H9 (cell line): ENCODE data around the gene CROCC2. TPM values are rescaled to one million over a fixed set of nuclear protein-coding genes. Genes with fewer than 3 reads are reported as not detected.
A peak's percentile ranks its signal among the peaks of the same experiment; 100 is the strongest.

Source experiments
- DNase-seq: peaks from one replicate; pipeline ENCODE4 v3.0.0-alpha.2; 2017
- H2AFZ ChIP-seq: one replicate; pipeline ENCODE4 v1.6.1; 2013; ENCODE audit warnings: mild to moderate bottlenecking, low read length, control low read depth, moderate library complexity
- H2AK5ac ChIP-seq: 2 replicates; pipeline ENCODE4 v1.6.1; 2013; ENCODE audit warnings: low read length, control low read depth, mixed read lengths; ENCODE audit not compliant: insufficient read length
- H2BK120ac ChIP-seq: one replicate; pipeline ENCODE4 v1.6.1; 2013; ENCODE audit warnings: low read depth, mild to moderate bottlenecking, low read length, control low read depth, inconsistent platforms; ENCODE audit not compliant: poor library complexity, severe bottlenecking
- H2BK12ac ChIP-seq: 2 replicates; pipeline ENCODE4 v1.6.1; 2013; ENCODE audit warnings: low read length, control low read depth, mixed read lengths, low read depth; ENCODE audit not compliant: insufficient read length
- H2BK15ac ChIP-seq: 2 replicates; pipeline ENCODE4 v1.6.1; 2013; ENCODE audit warnings: low read depth, low read length, control low read depth
- H2BK20ac ChIP-seq: one replicate; pipeline ENCODE4 v1.6.1; 2013; ENCODE audit warnings: low read depth, mild to moderate bottlenecking, low read length, control low read depth, inconsistent platforms; ENCODE audit not compliant: poor library complexity, severe bottlenecking
- H2BK5ac ChIP-seq: 2 replicates; pipeline ENCODE4 v1.6.1; 2013; ENCODE audit warnings: low read length, control low read depth, mixed read lengths; ENCODE audit not compliant: insufficient read length
- H3K14ac ChIP-seq: 2 replicates; pipeline ENCODE4 v1.6.1; 2013; ENCODE audit warnings: low read length, control low read depth; ENCODE audit not compliant: insufficient read depth
- H3K18ac ChIP-seq: 2 replicates; pipeline ENCODE4 v1.6.1; 2013; ENCODE audit warnings: low read depth, mild to moderate bottlenecking, mixed read lengths, low read length, control low read depth; ENCODE audit not compliant: insufficient read length
- H3K23ac ChIP-seq: 2 replicates; pipeline ENCODE4 v1.6.1; 2013; ENCODE audit warnings: low read length, control low read depth, mixed read lengths, low read depth; ENCODE audit not compliant: insufficient read length
- H3K23me2 ChIP-seq: 2 replicates; pipeline ENCODE4 v1.6.1; 2013; ENCODE audit warnings: low read depth, mild to moderate bottlenecking, mixed read lengths, low read length, control low read depth; ENCODE audit not compliant: insufficient read length, poor library complexity, severe bottlenecking
- H3K27ac ChIP-seq: 2 replicates; pipeline ENCODE4 v1.5.1; 2013; ENCODE audit warnings: low read length, control low read depth, mixed read lengths, low read depth; ENCODE audit not compliant: insufficient read length
- H3K27me3 ChIP-seq: 2 replicates; pipeline ENCODE4 v1.6.1; 2013; ENCODE audit warnings: low read length, control low read depth, inconsistent platforms; ENCODE audit not compliant: insufficient read depth
- H3K4ac ChIP-seq: 2 replicates; pipeline ENCODE4 v1.6.1; 2013; ENCODE audit warnings: low read depth, mild to moderate bottlenecking, control low read depth, inconsistent platforms, low read length, moderate library complexity
- H3K4me1 ChIP-seq: 2 replicates; pipeline ENCODE4 v1.6.1; 2013; ENCODE audit warnings: low read length, control low read depth, inconsistent platforms; ENCODE audit not compliant: insufficient read depth
- H3K4me2 ChIP-seq: 2 replicates; pipeline ENCODE4 v1.6.1; 2013; ENCODE audit warnings: low read length, control low read depth, mixed read lengths; ENCODE audit not compliant: insufficient read length, insufficient read depth
- H3K56ac ChIP-seq: 2 replicates; pipeline ENCODE4 v1.6.1; 2013; ENCODE audit warnings: low read depth, mild to moderate bottlenecking, mixed read lengths, low read length, control low read depth; ENCODE audit not compliant: insufficient read length
- H3K79me1 ChIP-seq: 2 replicates; pipeline ENCODE4 v1.6.1; 2013; ENCODE audit warnings: low read depth, mild to moderate bottlenecking, moderate library complexity, low read length, control low read depth, inconsistent platforms; ENCODE audit not compliant: insufficient read depth, poor library complexity, severe bottlenecking
- H3K79me2 ChIP-seq: 2 replicates; pipeline ENCODE4 v1.6.1; 2013; ENCODE audit warnings: low read length, control low read depth, inconsistent platforms; ENCODE audit not compliant: insufficient read depth
- H3K9ac ChIP-seq: 2 replicates; pipeline ENCODE4 v1.6.1; 2013; ENCODE audit warnings: low read length, control low read depth, mixed read lengths; ENCODE audit not compliant: insufficient read length; ENCODE audit errors: extremely low read depth
- H3K9me3 ChIP-seq: one replicate; pipeline ENCODE4 v1.6.1; 2013; ENCODE audit warnings: low read depth, low read length, inconsistent platforms; ENCODE audit not compliant: control insufficient read depth
- H3T11ph ChIP-seq: one replicate; pipeline ENCODE4 v1.6.1; 2013; ENCODE audit warnings: mild to moderate bottlenecking, low read length, control low read depth, inconsistent platforms
- H4K20me1 ChIP-seq: one replicate; pipeline ENCODE4 v1.6.1; 2013; ENCODE audit not compliant: control insufficient read depth, insufficient read length, insufficient read depth
- H4K5ac ChIP-seq: 2 replicates; pipeline ENCODE4 v1.6.1; 2013; ENCODE audit warnings: low read depth, mild to moderate bottlenecking, mixed read lengths, low read length, control low read depth; ENCODE audit not compliant: insufficient read length
- H4K8ac ChIP-seq: replicated peaks from 2 replicates; pipeline ENCODE4 v1.6.1; 2013; ENCODE audit warnings: low read length, control low read depth, mixed read lengths, low read depth; ENCODE audit not compliant: insufficient read length
- H4K91ac ChIP-seq: 2 replicates; pipeline ENCODE4 v1.6.1; 2013; ENCODE audit warnings: low read depth, mild to moderate bottlenecking, moderate library complexity, mixed read lengths, low read length, control low read depth; ENCODE audit not compliant: insufficient read length
- H3K27ac Mint-ChIP-seq, 3 experiments: 2 replicates in 2 of 3; 3 replicates in 1 of 3; pipeline ENCODE4 v1.8.0; 2020 to 2021; ENCODE audit warnings: mixed read lengths in 3 of 3, mild to moderate bottlenecking in 1 of 3, moderate library complexity in 1 of 3
- H3K27me3 Mint-ChIP-seq: 2 replicates; pipeline ENCODE4 v1.8.0; 2021; ENCODE audit warnings: low read depth, mild to moderate bottlenecking, moderate library complexity, mixed read lengths
- H3K36me3 Mint-ChIP-seq, 3 experiments: 2 replicates in 2 of 3; 3 replicates in 1 of 3; pipeline ENCODE4 v1.8.0; 2020 to 2021; ENCODE audit warnings: low read depth in 3 of 3, mixed read lengths in 3 of 3; ENCODE audit not compliant: insufficient read depth in 1 of 3
- H3K4me1 Mint-ChIP-seq, 2 experiments: 2 replicates each; pipeline ENCODE4 v1.8.0; 2020; ENCODE audit warnings: mixed read lengths in 2 of 2
- H3K4me3 Mint-ChIP-seq, 2 experiments: 2 replicates in 1 of 2; 3 replicates in 1 of 2; pipeline ENCODE4 v1.8.0; 2020 to 2021; ENCODE audit warnings: mild to moderate bottlenecking in 2 of 2, mixed read lengths in 2 of 2, moderate library complexity in 1 of 2
- H3K9me3 Mint-ChIP-seq, 2 experiments: 2 replicates in 1 of 2; 3 replicates in 1 of 2; pipeline ENCODE4 v1.8.0; 2020; ENCODE audit warnings: mild to moderate bottlenecking in 2 of 2, mixed read lengths in 2 of 2, moderate library complexity in 1 of 2
- WGBS: extraction: QIAGEN DNeasy Blood & Tissue Kit; methylation state at CpG from one replicate; pipeline ENCODE4 v1.1.7; 2013; ENCODE audit warnings: missing lambda C conversion rate, low lambda C conversion rate, mixed read lengths; ENCODE audit not compliant: insufficient read length; ENCODE audit errors: extremely low coverage; 5-methylcytosine and 5-hydroxymethylcytosine counted together
- total RNA-seq: library from RNA; stranded (reverse); gene quantifications from 2 replicates; pipeline ENCODE4 v1.2.1, GENCODE V29; 2021
- TF ChIP-seq, protein P1 (sequence below): fragments of 200-600 bp; sonication (generic); conservative IDR thresholded peaks from 3 replicates; pipeline ENCODE4 v1.8.0; 2021; ENCODE audit warnings: antibody characterized with exemption, mild to moderate bottlenecking

Gene CROCC2
- total RNA-seq, 1 experiment from 2014 or later: not detected

DNA sequence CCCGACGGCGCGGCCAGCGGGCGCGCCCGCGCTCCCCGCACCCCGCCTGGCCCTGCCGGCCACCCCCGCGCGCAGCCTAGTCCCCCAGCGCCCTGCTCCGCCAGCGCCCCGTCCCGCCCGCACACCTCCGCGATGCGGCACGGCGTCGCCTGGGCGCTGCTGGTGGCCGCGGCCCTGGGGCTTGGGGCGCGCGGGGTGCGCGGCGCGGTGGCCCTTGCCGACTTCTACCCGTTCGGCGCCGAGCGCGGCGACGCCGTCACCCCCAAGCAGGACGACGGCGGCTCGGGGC lies 92.5 kb downstream of the CROCC2 start:
- Histone ChIP-seq H2BK120ac (no peak overlapping the region), H3K9ac (no peak overlapping the region), H2AFZ (no peak overlapping the region), H4K91ac (no peak overlapping the region), H3K4ac (no peak overlapping the region), H4K5ac (no peak overlapping the region), H3K56ac (no peak overlapping the region), H2BK12ac (no peak overlapping the region), H3K79me2 (no peaks in the 10 kb centered on the region), H3K9me3 (no peaks in the 10 kb centered on the region), H2BK5ac (no peak overlapping the region), H3K27ac (no peak overlapping the region), H3T11ph (no peak overlapping the region), H2BK20ac (no peak overlapping the region), H4K8ac (no peak overlapping the region), H3K27me3 (peaks cover 3% of the 10 kb centered on the region; the same call in 1 of the 2 replicates), H2BK15ac (no peak overlapping the region), H3K14ac (no peak overlapping the region), H3K23ac (no peak overlapping the region), H4K20me1 (no peaks in the 10 kb centered on the region), H3K79me1 (no peaks in the 10 kb centered on the region), H3K4me1 (no peaks in the 10 kb centered on the region), H3K23me2 (peaks cover 6% of the 10 kb centered on the region), H3K18ac (no peak overlapping the region), H3K4me2 (peak overlapping the region; percentile 19), H2AK5ac (no peak overlapping the region)
- DNase-seq: no peak
- Mint-ChIP-seq H3K4me3 (peak overlapping the region; percentile 44 to 70; a peak in 3 of 5 replicates), H3K9me3 (peaks cover 3 to 6% of the 10 kb centered on the region in 2 experiments), H3K4me1 (peaks cover 0 to 4% of the 10 kb centered on the region in 2 experiments; a peak in 2 of 4 replicates), H3K27me3 (peaks cover 46% of the 10 kb centered on the region), H3K36me3 (peaks cover 0 to 3% (median 0%) of the 10 kb centered on the region in 3 experiments; a peak in 3 of 7 replicates), H3K27ac (no peak overlapping the region)
- WGBS: no CpG with 5 or more reads among the region's 51 CpGs
- TF ChIP-seq, protein P1, sequence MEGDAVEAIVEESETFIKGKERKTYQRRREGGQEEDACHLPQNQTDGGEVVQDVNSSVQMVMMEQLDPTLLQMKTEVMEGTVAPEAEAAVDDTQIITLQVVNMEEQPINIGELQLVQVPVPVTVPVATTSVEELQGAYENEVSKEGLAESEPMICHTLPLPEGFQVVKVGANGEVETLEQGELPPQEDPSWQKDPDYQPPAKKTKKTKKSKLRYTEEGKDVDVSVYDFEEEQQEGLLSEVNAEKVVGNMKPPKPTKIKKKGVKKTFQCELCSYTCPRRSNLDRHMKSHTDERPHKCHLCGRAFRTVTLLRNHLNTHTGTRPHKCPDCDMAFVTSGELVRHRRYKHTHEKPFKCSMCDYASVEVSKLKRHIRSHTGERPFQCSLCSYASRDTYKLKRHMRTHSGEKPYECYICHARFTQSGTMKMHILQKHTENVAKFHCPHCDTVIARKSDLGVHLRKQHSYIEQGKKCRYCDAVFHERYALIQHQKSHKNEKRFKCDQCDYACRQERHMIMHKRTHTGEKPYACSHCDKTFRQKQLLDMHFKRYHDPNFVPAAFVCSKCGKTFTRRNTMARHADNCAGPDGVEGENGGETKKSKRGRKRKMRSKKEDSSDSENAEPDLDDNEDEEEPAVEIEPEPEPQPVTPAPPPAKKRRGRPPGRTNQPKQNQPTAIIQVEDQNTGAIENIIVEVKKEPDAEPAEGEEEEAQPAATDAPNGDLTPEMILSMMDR: no peak
